NCI-H187 treated with DMSO at 0.1 percent for 48 hours (cell line): Measurements from ENCODE around the gene PTCH1.
A peak's percentile ranks its signal among the peaks of the same experiment; 100 is the strongest.

Experiments
- DNase-seq: peaks from one replicate; lab custom pipeline; 2025; lab: John Stamatoyannopoulos, UW

Gene PTCH1

DNA sequence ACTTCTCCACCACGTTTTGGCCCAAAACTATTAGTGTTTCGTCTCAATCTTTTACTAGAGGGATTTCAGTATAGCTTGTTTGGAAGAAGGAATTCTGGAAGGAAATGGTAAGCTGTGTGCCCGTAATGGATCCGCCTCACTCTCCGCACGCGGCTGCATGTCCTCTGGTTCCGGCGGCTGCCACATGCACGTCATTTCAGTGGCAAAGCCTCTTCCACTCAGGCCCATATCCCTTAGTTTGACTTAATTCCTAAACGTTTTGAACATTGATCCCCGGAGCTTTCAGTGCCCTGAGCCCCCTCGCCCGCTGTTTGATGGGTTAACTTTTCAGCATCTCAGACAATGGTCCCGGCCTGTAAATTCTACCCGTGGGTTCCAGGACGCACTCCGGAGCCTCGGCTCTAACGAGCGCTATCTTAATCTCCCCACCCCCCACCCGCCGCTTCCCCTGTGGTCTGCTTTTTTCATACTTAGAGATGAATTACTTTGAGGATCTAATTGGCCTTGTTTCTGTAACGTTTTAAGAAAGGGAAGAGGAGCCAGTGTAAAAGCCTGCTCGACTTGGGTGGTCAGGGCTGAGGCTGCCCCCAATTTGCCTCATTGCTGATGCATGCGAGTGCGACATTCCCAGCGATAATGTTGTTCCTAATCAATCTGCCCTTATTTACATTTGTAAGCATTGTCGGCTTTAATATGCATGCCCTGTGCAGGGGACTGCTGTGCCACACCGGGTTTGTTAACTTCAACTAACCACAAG is 4.6 kb downstream of the PTCH1 start:
- DNase-seq, result no peak

DNA sequence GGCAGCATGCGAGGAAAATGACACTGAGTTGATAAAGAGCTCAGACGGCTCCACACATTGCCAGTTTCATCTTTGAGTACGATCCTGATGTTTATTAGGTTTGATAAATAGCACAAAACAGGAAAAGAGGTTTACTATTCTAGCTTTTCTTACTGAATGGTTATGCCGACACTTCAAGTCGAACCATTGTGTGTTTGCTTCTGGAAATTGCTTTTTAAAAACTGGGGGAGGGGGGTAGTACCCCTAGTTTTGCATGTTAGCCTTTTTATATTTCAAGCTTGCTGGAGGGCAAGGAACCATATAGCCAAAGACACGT is 5.2 kb downstream of the PTCH1 start:
- DNase-seq, result no peak

DNA sequence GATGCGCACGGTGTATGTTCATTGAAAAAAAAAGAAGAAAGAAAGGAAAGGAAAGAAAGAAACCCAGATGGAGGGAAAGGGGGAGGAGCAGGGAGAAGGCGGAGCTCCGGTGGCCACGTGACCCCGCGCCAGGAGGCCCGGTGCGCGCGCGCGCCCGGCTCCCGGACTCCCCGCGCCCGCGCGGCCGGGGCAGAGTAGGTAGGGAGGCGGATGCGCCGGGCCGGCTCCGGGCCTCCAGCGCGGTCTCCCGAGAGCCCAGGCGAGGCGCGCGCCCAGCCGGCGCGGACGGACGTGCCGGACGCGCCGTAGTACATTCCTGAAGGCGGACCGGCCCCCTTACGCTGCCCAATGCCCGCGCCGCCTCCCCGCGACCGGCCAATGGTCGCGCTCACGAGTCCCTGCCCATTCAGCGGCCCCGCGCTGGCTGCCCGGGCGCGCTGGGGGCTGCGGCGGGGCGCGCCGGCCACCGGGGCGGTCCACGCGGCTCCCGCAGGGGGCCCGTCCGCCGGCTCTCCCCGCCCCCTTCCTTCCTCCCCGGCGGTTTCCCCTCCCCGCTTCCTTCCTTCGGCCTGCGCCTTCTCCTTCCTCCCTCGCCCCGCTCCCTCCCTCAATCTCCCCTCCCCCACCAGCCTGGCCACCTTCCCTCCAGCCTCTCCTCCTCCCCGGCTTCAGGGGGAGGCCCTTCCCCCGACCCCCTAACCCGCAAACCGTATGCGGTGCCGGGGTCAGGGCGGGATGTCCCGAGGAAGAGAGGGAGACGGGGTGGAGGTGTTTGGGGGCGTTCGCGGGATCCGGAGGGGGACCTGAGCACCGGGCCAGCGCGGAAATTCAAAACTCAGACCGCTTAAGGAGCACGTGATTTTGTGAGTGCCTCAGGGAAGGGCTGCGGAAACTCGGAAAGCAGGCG is 5.8 kb downstream of the PTCH1 start:
- peak; percentile 61 for DNase-seq

DNA sequence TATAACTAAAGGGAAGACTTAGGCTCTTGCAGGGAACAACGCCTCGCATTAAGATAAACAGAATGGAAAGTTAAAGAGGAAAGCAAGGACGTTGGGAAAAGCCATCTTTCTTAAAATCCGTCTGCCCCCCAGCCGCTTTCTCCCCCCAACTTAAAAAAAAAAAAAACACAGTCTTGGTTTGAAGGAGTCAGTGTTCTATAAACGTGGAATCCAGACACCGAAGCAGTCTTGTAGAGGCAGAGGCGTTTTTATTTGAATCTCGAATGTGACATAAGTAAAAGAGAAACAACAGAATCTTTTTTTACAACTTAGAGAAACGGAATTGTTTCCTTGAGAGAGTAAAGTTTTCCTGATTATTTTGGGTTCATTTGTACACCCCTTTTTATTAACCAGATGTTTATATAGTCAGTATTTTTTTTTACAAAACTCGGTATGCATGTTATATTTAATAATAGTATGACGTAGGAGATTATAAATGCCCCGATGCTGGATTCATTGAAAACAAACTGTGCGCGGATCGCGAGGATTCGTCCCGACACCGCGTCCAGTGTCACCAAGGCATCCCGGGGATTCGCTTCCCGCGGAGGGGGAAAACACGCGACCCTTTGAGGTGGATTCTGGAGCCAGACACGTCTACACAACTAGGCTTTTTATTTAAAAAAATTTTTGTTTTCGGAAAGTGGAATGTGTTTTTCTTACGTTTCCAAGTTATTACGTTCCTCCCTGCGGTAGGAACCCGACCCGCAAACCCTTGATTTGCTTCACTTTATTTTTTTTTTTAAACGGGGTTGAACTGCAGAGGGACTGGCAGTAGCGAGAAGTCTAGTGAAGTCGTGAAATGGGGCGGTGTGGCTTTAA is 6.7 kb downstream of the PTCH1 start:
- DNase-seq, result no peak

DNA sequence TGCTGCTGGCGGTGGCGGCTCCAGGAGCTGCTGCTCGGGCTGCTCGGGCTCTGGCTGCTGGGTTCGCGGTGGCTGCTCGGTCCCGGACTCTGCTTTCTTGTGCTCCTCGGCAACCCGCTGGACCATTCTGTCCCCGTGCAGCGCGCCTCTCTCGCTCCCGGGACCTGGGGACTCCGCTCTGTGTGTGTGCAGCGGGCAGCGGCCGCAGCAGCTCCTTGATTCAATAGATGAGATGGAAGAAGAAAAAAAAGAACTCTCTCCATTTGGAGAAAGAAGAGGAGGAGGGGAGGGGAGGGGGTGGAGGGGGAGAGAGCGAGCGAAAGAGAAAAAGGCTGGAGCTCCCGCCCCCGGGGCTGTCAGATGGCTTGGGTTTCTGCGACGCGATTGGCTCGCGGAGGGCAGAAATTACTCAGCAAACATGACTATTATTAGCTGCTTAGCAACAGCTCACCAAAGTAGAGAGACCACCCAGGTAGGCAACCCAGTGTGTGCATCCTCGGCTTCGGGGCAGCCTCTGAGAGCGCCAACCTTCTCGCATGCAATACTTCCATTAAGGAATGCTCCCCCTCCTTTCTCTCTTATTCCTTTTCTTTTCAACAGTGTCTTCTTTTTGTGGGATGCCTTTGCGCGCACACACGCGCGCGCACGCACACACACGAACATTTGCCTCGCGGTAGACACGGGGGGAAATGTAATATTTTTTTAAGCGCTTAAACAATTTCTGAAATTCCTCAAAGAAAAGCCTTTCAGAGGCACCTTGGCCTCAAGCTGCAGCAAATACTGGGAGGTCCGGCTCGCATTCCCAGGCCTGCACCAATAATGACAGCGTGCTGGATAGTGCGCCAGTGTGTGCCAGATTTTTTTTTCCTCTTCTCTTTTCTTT is 7.6 kb downstream of the PTCH1 start:
- peak; percentile 65 for DNase-seq

DNA sequence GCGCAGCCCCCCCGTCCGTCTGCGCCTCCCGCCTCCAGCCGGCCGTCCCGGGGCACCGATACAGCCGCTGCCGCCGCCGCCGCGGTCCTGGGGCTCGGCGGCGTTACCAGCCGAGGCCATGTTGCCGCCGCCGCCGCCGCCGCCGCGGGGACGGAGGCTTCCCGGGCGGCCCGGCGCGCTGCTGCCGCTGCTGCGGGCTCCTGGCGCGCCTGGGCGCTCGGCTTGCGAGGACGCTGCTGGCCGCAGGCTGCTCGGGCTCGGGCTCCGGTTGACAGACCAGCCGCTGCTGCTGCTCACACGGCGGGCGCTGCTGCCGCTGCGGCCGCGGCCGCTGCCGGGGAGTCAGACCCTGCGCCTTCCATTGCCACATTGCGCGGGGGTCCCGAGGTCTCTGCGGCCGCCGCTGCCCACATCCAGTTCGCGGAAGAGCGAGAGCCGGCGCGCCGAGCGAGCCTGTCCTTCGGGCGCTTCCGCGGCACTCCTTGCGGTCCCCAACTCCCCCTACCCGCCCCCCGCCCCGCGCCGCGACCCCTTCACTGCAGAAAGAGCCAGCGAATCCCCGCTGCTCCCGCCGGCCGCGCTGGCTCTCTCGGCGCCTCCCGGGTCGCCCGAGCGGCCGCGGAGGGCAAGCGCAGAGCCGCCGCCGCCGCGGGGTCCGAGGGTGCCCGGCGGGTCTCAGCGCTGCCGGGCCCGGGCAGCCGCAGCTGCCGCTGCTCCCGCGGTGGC is 8.4 kb downstream of the PTCH1 start:
- no peak for DNase-seq

DNA sequence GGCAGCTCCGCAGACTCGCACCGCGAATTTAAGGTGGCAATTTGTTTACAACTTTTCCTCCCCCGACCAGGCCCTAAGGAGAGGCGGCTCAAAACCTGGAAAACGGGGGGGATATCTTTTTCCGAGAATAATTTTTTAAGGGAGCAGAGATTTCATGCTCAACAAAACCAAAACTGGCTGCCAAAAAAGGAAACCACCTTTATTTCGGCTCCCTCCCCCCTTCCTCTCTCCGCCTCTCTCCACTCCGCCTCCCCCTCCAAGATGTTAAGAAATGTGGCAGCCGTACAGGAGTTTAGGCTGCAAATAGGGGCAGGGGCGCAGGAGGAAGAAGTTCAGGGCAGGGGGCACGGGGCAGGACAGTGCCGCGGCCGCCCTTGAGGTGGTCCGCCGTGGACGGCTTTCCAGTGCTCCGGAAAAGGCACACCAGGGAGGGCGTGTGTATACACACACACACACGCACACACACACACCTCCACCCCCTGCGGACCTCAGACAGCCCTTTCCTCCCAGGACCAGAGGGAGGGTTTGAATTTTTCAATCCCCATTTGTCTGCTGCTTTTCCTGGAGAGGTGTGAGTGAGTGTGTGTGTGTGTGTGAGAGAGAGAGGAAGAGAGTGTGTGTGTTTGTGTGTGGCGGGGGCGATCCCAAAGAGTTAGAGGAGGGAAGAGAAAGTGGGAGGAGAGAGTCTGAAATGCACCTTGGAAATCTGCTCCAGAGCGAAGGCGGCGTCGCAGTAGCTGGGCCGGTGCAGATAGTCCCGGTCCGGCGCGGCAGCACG is 9.1 kb downstream of the PTCH1 start:
- DNase-seq, result no peak

DNA sequence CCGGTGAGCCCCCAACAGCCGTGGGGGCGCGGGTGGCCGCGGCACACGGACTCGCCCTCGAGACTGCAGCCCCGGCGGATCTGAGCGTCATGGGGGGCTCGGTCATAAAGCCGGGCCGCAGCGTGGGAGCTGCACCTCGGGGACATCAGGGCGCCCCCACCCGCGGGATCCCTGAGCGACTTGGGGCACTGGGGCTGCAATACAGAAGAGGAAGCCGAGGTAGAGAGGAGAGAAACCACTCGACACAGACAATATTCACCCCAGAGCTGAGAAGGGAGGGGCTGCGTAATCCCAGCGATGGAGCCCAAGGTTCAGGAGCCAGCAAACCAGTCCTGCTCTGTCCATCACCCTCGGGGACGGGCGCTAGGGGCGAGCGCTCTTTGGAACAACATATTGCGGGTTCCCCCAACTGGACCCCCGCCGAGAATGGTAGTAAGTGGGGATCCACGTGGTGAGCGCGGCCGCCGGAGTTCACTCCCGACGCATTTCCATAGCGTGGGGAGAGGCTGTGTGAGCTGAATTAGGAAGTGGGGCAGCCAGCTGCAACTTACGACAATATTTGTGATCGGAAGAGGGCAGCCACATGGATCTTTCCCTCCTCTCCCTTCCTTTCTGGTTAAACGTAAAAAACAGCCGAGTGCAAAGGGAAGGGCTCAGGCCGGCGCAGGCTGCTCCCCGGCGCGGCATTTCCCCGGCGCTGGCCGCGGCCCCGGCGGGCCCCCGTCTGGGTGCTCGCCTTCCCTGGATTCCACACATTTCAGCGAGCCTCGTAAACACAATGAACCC is 9.9 kb downstream of the PTCH1 start:
- DNase-seq, result no peak

DNA sequence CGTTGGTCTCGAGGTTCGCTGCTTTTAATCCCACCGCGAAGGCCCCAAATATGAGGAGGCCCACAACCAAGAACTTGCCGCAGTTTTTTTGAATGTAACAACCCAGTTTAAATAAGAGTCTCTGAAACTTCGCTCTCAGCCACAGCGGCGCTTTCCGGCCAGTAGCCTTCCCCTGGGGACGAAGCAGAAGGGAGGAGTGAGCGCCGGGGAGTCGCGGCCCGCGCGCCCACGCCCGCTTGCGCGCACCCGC is 10.4 kb downstream of the PTCH1 start:
- no peak for DNase-seq

DNA sequence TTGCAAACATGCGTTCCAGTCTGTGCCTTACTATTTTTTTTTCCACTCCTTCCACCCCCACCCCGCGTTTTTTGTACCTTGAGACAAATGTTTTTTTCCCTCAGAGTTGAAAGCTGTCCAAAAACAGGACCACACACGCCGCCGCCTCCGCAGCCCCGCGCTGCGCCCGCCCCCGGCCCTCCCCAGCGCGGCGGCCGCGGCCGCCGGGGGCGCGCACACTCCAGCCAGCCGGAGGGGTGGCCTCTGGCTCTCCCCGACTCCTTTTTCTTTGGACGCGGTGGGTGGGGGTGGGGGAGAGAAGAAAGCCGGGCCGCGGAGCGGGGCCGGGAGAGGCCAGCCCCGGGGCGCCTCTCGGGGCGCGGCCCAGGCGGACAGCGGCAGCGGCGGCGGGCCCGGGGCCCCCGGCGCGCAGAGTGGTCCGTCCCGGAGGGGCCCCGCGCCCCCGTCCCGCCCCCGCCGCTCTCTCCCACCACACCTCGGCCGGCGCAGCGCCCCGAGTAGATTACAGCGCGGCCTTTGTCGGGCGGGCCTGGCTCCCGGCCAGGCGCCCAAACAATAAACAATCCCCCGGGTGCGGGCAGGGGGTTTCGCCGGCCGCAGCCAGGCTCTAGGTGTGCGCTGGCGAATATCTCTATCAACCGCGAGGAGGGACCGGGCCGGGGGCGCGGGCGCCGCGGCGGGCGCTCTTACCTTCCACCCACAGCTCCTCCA is 10.9 kb downstream of the PTCH1 start:
- no peak for DNase-seq

DNA sequence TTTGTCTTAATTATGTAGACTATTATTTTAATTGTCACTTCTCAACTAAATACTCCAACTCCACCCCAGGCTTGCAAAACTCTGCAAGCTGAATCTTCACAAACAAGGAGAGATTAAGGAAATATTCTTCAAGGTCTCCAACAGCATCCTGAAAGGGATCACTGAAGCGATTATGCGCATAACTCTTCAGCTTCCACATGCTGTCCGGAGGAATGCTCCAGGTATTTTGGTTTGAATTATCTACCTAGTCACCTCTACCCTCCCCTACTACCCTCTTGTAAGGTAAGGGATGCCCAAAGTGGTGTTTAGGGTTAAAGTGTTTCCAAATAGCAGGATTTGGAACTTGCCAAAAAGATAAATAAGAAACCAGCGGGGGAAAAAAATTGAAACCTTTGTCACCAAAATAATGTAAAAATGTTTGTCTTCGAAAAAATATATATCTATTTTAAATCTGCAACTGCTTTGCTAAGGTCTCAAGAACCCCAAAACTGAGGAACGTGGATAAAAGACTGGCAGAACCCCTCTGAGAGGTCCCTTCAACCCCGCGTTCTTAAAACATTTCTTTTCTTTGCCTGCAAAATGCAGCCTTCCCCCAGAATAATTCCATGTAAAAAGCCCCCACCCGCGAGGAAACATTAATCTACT is 11.6 kb downstream of the PTCH1 start:
- DNase-seq, result no peak

DNA sequence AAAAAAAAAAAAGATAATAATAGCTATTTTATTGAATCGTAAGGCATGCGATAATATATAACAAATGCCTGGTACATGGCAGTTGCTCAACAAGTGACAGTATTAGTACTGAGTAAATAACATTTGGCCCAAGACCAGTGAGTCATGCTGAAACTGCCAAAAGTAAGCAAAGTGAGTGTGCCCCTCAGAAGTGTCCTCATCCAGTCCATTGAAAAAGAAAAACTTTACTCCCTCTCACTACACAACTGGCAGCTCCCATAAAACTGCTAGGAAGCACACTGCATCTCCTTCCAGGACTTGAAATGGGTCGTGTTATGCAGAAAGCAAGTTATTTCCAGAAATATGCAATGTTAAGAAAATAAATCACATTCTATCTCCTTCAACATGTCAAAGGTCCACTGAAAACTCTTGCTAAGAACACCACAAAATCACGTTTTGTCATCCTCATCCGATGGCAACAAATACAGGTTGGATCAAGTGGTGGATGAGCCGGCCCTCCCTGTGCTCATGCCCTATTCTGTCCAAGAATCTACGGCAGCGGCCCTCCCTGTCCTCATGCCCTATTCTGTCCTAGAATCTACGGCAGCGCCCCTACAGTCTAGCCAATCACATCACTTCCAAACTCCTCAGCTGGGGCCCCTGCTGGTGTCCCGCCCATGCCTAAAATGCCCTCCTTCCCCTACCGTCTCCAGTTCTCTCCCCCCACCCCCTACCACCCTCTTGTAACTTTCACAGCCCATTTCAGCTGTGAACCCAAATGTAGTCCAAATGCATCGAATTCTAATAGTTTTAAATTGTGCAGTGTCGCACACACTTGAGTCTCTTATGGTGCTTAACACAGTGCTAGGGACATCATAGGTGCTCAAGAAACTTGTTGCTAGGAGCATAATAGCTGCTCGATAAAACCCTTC is 12.5 kb downstream of the PTCH1 start:
- no peak for DNase-seq

DNA sequence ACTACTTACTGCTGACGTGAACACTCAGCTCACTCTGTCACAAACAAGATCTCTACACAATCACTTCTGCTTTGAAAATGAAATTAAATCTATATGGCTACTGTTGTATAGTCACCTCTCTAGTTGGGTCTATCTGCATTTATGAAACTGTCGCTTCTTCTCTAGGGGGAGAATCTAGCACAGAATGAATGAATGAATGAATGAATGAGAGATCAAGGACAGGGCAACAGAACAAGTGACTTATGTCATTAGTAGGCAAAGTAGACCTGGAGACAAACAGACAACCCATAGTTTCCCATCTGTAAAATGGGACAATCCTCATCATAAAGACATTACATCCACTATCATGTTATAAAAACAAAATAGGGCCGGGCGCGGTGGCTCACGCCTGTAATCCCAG is 13.4 kb downstream of the PTCH1 start:
- DNase-seq, result no peak

DNA sequence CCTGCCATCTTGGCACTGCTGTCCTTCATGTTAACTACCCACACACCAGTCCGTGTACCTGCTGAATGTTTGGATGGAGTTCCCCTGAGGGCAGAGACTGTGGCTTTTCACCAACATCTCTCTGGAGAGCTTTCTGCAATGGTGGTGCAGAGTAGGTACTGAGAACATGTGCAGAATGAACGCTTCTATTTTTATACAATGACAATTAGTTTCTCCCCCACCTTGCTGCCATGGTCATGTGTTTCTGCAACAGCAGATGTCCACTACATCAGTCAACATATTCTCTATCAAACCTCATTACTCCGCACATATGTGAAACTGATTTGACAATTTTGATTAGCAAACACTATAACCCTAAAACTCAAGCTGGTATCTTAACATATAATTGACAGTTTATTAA is 14.5 kb downstream of the PTCH1 start:
- no peak for DNase-seq

DNA sequence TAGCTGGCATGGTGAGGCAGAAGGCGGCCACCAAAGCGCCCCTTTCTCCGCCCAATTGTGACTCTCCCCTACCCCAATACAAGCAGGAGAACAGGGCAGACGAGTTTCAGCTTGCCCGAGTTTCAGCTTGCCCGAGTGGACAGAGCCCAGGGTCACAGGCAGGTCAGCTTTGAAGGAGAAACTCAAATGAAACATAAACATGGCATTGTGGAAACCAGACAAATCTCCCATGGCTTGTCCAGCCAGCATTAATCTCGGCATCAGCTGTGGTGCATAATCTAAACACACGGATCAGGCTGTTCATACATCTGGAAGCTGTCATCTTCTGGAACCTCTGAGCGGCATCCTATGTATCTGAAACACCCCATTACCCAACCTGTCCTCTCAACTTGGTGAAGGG is 16.9 kb downstream of the PTCH1 start:
- DNase-seq, result no peak

DNA sequence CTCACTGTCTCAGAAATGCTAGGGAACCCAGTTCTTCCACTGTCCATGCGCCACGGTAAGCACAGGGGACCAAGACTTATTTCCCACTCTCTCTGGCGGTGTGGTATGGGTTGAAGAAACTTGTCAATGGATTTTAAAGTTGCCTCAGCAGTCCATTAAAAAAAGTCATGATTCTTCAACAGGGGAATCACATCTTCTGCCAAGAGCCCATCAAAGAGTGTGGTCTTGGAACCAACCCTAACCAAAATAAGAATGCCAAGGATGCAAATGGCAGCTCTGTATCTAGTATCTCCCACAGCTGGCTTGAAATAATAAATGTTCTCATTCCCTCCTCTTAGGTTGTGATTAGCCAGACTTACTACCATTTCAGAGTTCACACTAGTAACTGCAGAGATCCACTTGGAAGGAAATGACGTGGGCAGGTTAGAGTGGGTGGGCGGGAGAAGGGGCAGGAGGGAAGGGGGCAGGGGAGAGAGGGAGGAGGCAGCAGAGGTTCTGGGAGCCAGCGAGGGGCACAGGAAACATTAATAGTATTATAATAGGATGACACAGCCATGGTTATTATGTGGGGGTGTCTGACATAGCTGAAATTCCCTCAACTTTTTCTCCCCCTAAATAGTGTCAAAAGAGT is 17.6 kb downstream of the PTCH1 start:
- DNase-seq, result no peak

DNA sequence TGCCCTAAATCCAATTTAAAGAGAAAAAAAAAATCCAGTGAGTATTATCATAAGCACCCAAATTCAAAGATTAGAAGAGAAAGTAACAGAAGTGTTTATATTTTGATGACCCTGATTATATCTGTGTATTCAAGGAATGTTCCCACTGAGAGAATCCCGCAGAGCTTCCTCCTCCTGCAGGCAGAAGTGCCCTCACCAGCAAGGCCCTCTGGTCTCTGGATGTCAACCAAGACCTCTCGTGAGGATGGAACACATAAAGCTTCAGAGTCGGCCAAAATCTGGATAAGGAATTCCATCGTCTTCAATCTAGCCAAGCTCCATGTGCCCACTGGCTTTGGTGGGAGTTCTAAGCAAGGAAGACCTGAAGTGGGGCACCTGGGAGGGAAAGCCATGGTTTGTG is 18.1 kb downstream of the PTCH1 start:
- no peak for DNase-seq
